ENCODE data around the gene IGFN1. TPM values are rescaled to one million over a fixed set of nuclear protein-coding genes. Genes with fewer than 3 reads are reported as not detected.

The IGFN1 gene
- total and polyA plus RNA-seq, 9 of the 15 experiments (the other 6 are each of a cell fraction or from before 2014, with no cell fraction given), result 0.04 TPM; not detected in 8

- FAIRE-seq (no peak), DNase-seq (ENCODE audit: extremely low read depth in 1 of 4, low spot score in 3 of 4) (no peak), ATAC-seq (no peak)
- H3K79me2 ChIP-seq (ENCODE audit: control insufficient read depth, insufficient read depth, low read length), result no peaks in the 10 kb centered on the region
- no peaks in the 10 kb centered on the region for H3K36me3 ChIP-seq (ENCODE audit: control insufficient read depth, insufficient read depth, low read length)
- peaks cover 0 to 12% of the 10 kb centered on the region in 2 experiments; a peak in 1 of 5 replicates for H3K4me1 ChIP-seq (replicated peaks in 1 of 2; ENCODE audit: control insufficient read depth in 2 of 2, insufficient read depth in 2 of 2, low read length in 2 of 2)
- POLR2A ChIA-PET, result interaction anchor here (0.6 to 1.0 kb wide), 5 partner anchors 9 to 48 kb away, joined by 3 to 4 read pairs (median 3); no protein-coding TSS in a partner anchor
- no peak for TF ChIP-seq E2F8 (IDR thresholded peaks at IDR 0.05; ENCODE audit: low read depth, partially characterized antibody)
- H3K9me1 ChIP-seq (ENCODE audit: control insufficient read depth, insufficient read depth, low read length), result no peaks in the 10 kb centered on the region
- no TSS peak for BruUV-seq (replicated peaks)
- no peaks in the 10 kb centered on the region for H3K9me3 ChIP-seq (replicated peaks; ENCODE audit: control insufficient read depth, insufficient read depth, low read depth, low read length)
- no peak overlapping the region for H3K9ac ChIP-seq (ENCODE audit: insufficient read depth in 1 of 2, low read depth in 2 of 2, low read length in 2 of 2)
- no peak overlapping the region for H2AFZ ChIP-seq (ENCODE audit: low read depth, low read length)
- H3K4me3 ChIP-seq, result no peak overlapping the region
- CTCF ChIA-PET (ENCODE audit: low intra/inter-chr PET ratio), result no interaction called here
- WGBS (ENCODE audit: insufficient coverage, low coverage, missing lambda C conversion rate), result 0% methylated on average over 11 of the region's 11 CpGs
- peaks cover 0 to 42% of the 10 kb centered on the region in 2 experiments; a peak in 3 of 5 replicates for H3K27me3 ChIP-seq (ENCODE audit: control insufficient read depth in 2 of 2, insufficient read depth in 2 of 2, low read length in 2 of 2)
- H4K20me1 ChIP-seq (replicated peaks; ENCODE audit: control insufficient read depth, insufficient read depth, low read length), result peaks cover 14% of the 10 kb centered on the region
- in situ Hi-C loops (cut with MboI), result no loop called here
- H3K4me2 ChIP-seq (ENCODE audit: insufficient read depth, low read length), result no peak overlapping the region
- no peak overlapping the region for H3K27ac ChIP-seq (ENCODE audit: extremely low read depth, low read depth, low read length)
- intact Hi-C loops (cut with micrococcal nuclease), result loop anchor here (5.0 kb wide), 1 partner anchor 95 kb away; no protein-coding TSS in a partner anchor
These were observed 61.3 kb downstream of the IGFN1 start for GRCh38 chr1:201251851-201252430.

Measured in K562 (cell line).